ENCODE data around the gene ALG8.

GRCh38 chr11:78138291-78138690 lies 1.1 kb downstream of the ALG8 start:
- TF ChIP-seq EZH2 (IDR thresholded peaks at IDR 0.05) (no peak), POLR2AphosphoS5 (IDR thresholded peaks at IDR 0.05; ENCODE audit: borderline replicate concordance, low read depth, low read length) (no peak)

Data from SK-N-MC (cell line).